MM.1S (cell line): ENCODE results near the gene MMAA.

ENCODE experiments used
- DNase-seq: peaks from one replicate; pipeline ENCODE4 v3.0.0-alpha.2; 2015
- H2AFZ ChIP-seq: fragments of 300-600 bp; sonication (generic); 2 replicates; pipeline ENCODE4 v1.6.0; 2016; ENCODE audit warnings: antibody characterized with exemption, low read length
- H3F3A ChIP-seq: fragments of 300-600 bp; sonication (generic); 2 replicates; pipeline ENCODE4 v1.6.1; 2016; ENCODE audit warnings: mild to moderate bottlenecking, antibody characterized with exemption, low read length, moderate library complexity, mixed read lengths; ENCODE audit not compliant: insufficient read depth
- H3K27ac ChIP-seq: fragments of 300-600 bp; sonication (generic); 2 replicates; pipeline ENCODE4 v1.5.1; 2016; ENCODE audit warnings: mild to moderate bottlenecking, low read length
- H3K27me3 ChIP-seq: fragments of 300-600 bp; sonication (generic); replicated peaks from 2 replicates; pipeline ENCODE4 v1.6.0; 2016; ENCODE audit warnings: low read length; ENCODE audit not compliant: insufficient read depth
- H3K36me3 ChIP-seq: fragments of 300-600 bp; sonication (generic); replicated peaks from 2 replicates; pipeline ENCODE4 v1.6.1; 2016; ENCODE audit warnings: mild to moderate bottlenecking, low read length, mixed read lengths; ENCODE audit not compliant: insufficient read depth
- H3K4me1 ChIP-seq: fragments of 300-600 bp; sonication (generic); 2 replicates; pipeline ENCODE4 v1.6.1; 2016; ENCODE audit warnings: low read length, mixed read lengths
- H3K4me2 ChIP-seq: fragments of 300-600 bp; sonication (generic); 2 replicates; pipeline ENCODE4 v1.6.0; 2016; ENCODE audit warnings: low read depth, low read length
- H3K4me3 ChIP-seq: fragments of 300-600 bp; sonication (generic); 2 replicates; pipeline ENCODE4 v1.5.1; 2016; ENCODE audit warnings: low read length, mixed read lengths
- H3K79me2 ChIP-seq: fragments of 300-600 bp; sonication (generic); 2 replicates; pipeline ENCODE4 v1.6.1; 2016; ENCODE audit warnings: mixed run types, low read length, mixed read lengths
- H3K9ac ChIP-seq: fragments of 300-600 bp; sonication (generic); 2 replicates; pipeline ENCODE4 v1.6.1; 2016; ENCODE audit warnings: low read length, mixed read lengths
- H3K9me2 ChIP-seq: fragments of 300-600 bp; sonication (generic); replicated peaks from 2 replicates; pipeline ENCODE4 v1.6.1; 2016; ENCODE audit warnings: mild to moderate bottlenecking, low read length, mixed read lengths; ENCODE audit not compliant: insufficient read depth
- H3K9me3 ChIP-seq: fragments of 300-600 bp; sonication (generic); replicated peaks from 2 replicates; pipeline ENCODE4 v1.6.1; 2016; ENCODE audit warnings: mild to moderate bottlenecking, low read length, mixed read lengths; ENCODE audit not compliant: insufficient read depth
- H4K20me1 ChIP-seq: fragments of 300-600 bp; sonication (generic); 2 replicates; pipeline ENCODE4 v1.6.1; 2016; ENCODE audit warnings: mild to moderate bottlenecking, low read length, moderate library complexity, mixed read lengths; ENCODE audit not compliant: insufficient read depth
- EZH2 ChIP-seq: fragments of 300-600 bp; sonication (generic); optimal IDR thresholded peaks from 2 replicates; pipeline ENCODE3; 2017; ENCODE audit warnings: low read depth, mild to moderate bottlenecking, antibody characterized with exemption, low read length, mixed read lengths
- EZH2phosphoT487 ChIP-seq: fragments of 300-600 bp; sonication (generic); IDR thresholded peaks from 2 replicates; pipeline ENCODE4 v1.6.1; 2018; ENCODE audit warnings: antibody characterized with exemption, low read length
- TF ChIP-seq, protein P1 (sequence below): fragments of 300-600 bp; sonication (generic); IDR thresholded peaks from 2 replicates; pipeline ENCODE4 v1.5.1; 2016; ENCODE audit warnings: antibody characterized with exemption, low read length, mixed read lengths

The MMAA gene

DNA sequence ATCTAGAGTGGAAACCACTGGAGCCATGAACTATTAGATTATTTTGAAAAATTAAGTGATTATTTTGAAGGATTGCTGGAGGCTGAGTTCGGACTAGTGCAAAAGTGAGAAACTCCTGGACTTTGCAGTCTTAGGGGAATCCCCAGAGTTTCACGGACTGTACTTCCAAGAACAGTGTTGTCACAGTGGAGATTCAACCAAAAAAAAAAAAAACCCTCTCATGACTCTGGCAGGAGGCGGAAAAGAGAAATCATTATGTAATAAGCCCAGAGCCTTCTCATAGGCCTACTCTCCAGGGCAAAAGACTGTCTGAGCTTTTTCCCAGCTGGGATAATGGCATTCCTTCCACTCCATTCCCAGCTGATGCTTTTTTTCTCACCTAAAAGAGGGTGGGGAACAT is 44.0 kb downstream of the MMAA start:
- Histone ChIP-seq H3K4me1 (no peaks in the 10 kb centered on the region), H3K4me3 (no peak overlapping the region), H3K9me3 (no peaks in the 10 kb centered on the region), H3K27ac (no peak overlapping the region), H3K27me3 (no peaks in the 10 kb centered on the region), H3K9ac (no peak overlapping the region), H2AFZ (no peak overlapping the region), H3K9me2 (no peaks in the 10 kb centered on the region; the same call in 1 of the 2 replicates), H3K36me3 (no peaks in the 10 kb centered on the region), H4K20me1 (no peaks in the 10 kb centered on the region), H3F3A (no peaks in the 10 kb centered on the region), H3K79me2 (no peaks in the 10 kb centered on the region), H3K4me2 (no peak overlapping the region)
- no peak for DNase-seq
- TF ChIP-seq, protein P1, sequence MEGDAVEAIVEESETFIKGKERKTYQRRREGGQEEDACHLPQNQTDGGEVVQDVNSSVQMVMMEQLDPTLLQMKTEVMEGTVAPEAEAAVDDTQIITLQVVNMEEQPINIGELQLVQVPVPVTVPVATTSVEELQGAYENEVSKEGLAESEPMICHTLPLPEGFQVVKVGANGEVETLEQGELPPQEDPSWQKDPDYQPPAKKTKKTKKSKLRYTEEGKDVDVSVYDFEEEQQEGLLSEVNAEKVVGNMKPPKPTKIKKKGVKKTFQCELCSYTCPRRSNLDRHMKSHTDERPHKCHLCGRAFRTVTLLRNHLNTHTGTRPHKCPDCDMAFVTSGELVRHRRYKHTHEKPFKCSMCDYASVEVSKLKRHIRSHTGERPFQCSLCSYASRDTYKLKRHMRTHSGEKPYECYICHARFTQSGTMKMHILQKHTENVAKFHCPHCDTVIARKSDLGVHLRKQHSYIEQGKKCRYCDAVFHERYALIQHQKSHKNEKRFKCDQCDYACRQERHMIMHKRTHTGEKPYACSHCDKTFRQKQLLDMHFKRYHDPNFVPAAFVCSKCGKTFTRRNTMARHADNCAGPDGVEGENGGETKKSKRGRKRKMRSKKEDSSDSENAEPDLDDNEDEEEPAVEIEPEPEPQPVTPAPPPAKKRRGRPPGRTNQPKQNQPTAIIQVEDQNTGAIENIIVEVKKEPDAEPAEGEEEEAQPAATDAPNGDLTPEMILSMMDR = no peak
- no peak for TF ChIP-seq EZH2
- no peak for TF ChIP-seq EZH2phosphoT487

GRCh38 chr4:145665773-145666172 is 46.6 kb downstream of the MMAA start:
- DNase-seq = no peak
- no peak overlapping the region for H3K4me3 ChIP-seq
- TF ChIP-seq EZH2phosphoT487 (no peak), EZH2 (no peak)
- TF ChIP-seq, protein P1 = no peak
- no peak overlapping the region for H3K4me2 ChIP-seq
- H3K9me3 ChIP-seq = no peaks in the 10 kb centered on the region
- no peaks in the 10 kb centered on the region for H4K20me1 ChIP-seq
- no peaks in the 10 kb centered on the region for H3K79me2 ChIP-seq
- H3K36me3 ChIP-seq = no peaks in the 10 kb centered on the region
- H2AFZ ChIP-seq = no peak overlapping the region
- no peaks in the 10 kb centered on the region for H3K4me1 ChIP-seq
- no peak overlapping the region for H3K9ac ChIP-seq
- H3K27me3 ChIP-seq = no peaks in the 10 kb centered on the region
- H3K9me2 ChIP-seq = no peaks in the 10 kb centered on the region; the same call in 1 of the 2 replicates
- no peaks in the 10 kb centered on the region for H3F3A ChIP-seq
- no peak overlapping the region for H3K27ac ChIP-seq

- TF ChIP-seq EZH2phosphoT487 (no peak), EZH2 (no peak)
- TF ChIP-seq, protein P1 = no peak
- no peaks in the 10 kb centered on the region for H3K9me3 ChIP-seq
- DNase-seq = no peak
- no peak overlapping the region for H3K9ac ChIP-seq
- H3K27me3 ChIP-seq = no peaks in the 10 kb centered on the region
- no peak overlapping the region for H2AFZ ChIP-seq
- H3F3A ChIP-seq = no peaks in the 10 kb centered on the region
- H3K27ac ChIP-seq = no peak overlapping the region
- H3K36me3 ChIP-seq = no peaks in the 10 kb centered on the region
- no peak overlapping the region for H3K4me2 ChIP-seq
- no peaks in the 10 kb centered on the region for H3K4me1 ChIP-seq
- no peak overlapping the region for H3K4me3 ChIP-seq
- H3K79me2 ChIP-seq = no peaks in the 10 kb centered on the region
- H4K20me1 ChIP-seq = no peaks in the 10 kb centered on the region
- no peaks in the 10 kb centered on the region for H3K9me2 ChIP-seq
Measured at GRCh38 chr4:145670422-145670821, 51.2 kb downstream of the MMAA start.
